Urinary bladder (tissue), 4 donors: ENCODE results near the gene RPS6KL1. TPM values are rescaled to one million over a fixed set of nuclear protein-coding genes. Genes with fewer than 3 reads are reported as not detected.

ENCODE experiments used
- DNase-seq: peaks from one replicate; pipeline ENCODE4 v3.0.0-alpha.2; 2015; ENCODE audit errors: extremely low spot score
- H3K27ac ChIP-seq: one replicate; pipeline ENCODE4 v1.5.1; 2013; ENCODE audit warnings: low read depth, mild to moderate bottlenecking, moderate library complexity
- H3K36me3 ChIP-seq: one replicate; pipeline ENCODE4 v1.6.1; 2013; ENCODE audit warnings: mild to moderate bottlenecking, moderate library complexity; ENCODE audit not compliant: insufficient read depth
- H3K4me1 ChIP-seq: one replicate; pipeline ENCODE4 v1.6.1; 2013; ENCODE audit warnings: mild to moderate bottlenecking, moderate library complexity; ENCODE audit not compliant: insufficient read depth
- H3K4me3 ChIP-seq: one replicate; pipeline ENCODE4 v1.5.1; 2013; ENCODE audit warnings: low read depth, low read length
- WGBS: extraction: QIAGEN DNeasy Blood & Tissue Kit; methylation state at CpG from one replicate; pipeline ENCODE4 v1.1.7; 2013; 5-methylcytosine and 5-hydroxymethylcytosine counted together
- polyA plus RNA-seq: library from polyadenylated mRNA; stranded (reverse); fragments of 200-250 nt; gene quantifications from one replicate; pipeline ENCODE4 v1.2.3, GENCODE V29; 2013
- total RNA-seq: library from RNA; depleted of rRNA; stranded (reverse); fragments of >200 nt; gene quantifications from one replicate; pipeline ENCODE4 v1.2.3, GENCODE V29; 2014
- donor health status: healthy with polysubstance abuse.
- donor health status: healthy.

RPS6KL1 gene
- total and polyA plus RNA-seq, 2 donors: 2.4 to 3.7 TPM

DNA sequence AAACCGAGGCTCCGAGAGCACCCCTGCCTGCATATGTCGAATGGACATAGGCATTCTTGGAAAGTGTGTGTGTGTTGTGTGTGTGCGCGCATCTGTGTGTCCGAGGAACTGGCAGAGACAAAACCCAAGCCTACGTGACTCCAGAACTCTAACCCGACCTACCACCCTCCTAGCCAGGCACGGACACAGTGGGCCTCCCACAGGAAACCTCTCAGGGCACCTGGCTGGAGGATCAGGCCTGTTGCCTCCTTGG lies 32.9 kb upstream of the RPS6KL1 start:
- no peak overlapping the region for H3K27ac ChIP-seq

DNA sequence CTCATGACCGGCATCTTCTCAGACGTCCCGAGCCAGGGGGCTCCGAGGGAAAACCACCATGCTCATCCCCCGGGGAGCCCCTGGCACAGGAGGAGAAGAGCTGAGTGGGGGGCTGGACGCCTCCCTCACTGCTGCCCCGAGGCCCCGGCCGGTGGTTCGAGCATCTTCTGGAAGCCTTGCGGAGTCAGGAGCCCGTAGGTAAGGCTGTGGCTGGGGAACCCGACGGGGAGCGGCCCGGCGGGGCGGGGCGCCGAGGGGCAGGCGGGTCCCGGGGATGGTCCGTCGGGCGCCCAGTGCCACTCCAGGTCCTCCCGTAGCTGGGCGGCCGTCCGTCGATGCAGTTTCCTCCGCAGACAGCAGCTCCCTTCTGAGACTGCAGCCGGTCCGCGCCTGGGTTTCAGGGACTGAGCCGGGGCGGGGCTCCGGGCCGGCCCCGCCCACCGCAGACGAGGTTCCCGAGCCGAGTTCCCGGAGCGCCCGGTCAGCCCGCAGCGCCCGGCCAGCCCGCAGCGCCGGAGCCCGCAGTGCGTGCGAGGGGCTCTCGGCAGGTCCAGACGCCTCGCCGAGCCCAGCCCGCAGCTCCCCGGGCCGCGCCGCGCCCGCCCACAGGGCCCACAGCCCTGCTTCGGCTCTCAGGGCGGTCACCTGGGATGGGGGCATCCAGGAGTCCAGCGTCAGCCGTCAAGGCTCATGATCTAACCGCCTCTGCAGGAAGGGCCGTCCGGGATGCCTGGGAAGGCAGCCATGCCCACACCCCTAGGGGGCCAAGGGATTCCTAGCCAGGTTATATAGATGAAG lies 32.4 kb upstream of the RPS6KL1 start, which contains the start of gene PGF:
Gene PGF, minus strand, starts transcription at position 369 of the 798 bp plus-strand sequence. Its CDS starts 355 bp downstream, at position 14.
- Histone ChIP-seq H3K36me3 (no peaks in the 10 kb centered on the region), H3K4me1 (no peaks in the 10 kb centered on the region), H3K4me3 (peak within 1 kb of the TSS; percentile 55), H3K27ac (no peak within 1 kb of the TSS)
- DNase-seq: no peak
- 2% methylated on average over 73 of the region's 73 CpGs for WGBS

More for the DNA sequence above, 32.9 kb upstream of the RPS6KL1 start:
- H3K4me1 ChIP-seq: no peaks in the 10 kb centered on the region
- DNase-seq: no peak
- H3K36me3 ChIP-seq: no peaks in the 10 kb centered on the region
- no peak overlapping the region for H3K4me3 ChIP-seq
- 77% methylated on average over 9 of the region's 9 CpGs for WGBS

DNA sequence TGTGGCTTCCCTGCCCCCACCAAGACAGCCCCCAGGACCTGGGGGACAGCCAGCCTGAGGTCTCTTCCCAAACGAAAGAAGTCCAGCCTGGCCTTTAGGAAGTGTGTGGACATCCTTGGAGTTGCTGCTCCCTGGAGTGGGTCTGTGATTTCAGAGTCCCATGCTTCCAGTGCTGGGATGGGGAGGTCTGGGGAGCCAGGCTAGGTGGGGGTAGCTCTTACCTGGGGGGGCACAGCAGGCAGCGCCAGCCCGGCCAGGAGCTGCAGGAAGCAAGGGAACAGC lies 31.8 kb upstream of the RPS6KL1 start:
- 11% methylated on average over 3 of the region's 3 CpGs for WGBS
- Histone ChIP-seq H3K4me3 (peak overlapping the region; percentile 55), H3K4me1 (no peaks in the 10 kb centered on the region), H3K27ac (no peak overlapping the region), H3K36me3 (no peaks in the 10 kb centered on the region)
- no peak for DNase-seq

DNA sequence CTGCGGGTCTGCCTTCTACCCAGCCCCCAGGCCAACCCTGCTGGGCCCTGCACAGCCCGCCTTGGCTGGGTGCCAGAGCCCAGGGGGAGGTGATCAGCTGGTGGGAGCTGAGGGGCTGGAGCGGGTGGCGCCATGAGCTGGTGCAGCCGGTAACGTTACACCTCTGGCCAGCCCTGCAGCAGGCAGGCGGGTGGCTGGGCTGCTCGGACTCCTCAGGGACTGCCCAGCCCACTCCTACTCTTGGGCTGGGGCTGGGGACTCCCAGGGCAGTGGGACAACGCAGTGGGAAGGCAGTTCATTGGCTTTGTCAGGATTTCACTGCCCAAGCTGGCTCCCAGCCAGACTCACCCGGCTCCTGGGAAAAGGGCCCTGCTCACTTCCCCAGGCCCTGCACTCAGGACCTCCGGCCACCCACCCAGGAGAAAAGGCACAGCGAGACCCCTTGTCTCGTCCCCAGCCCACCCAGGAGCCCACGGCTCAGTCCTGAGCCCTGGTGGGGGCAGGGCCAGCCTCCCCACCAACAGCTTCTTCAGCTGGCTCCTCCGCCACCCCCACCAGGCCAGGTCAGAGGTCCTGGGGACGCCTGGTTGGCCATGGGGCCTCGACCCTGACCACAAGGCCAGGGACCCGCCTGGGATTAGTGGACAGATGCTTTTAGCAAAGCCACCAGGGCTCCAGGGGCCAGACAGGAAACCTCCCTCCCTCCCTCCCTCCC lies 31.3 kb upstream of the RPS6KL1 start:
- WGBS: 40% methylated on average over 18 of the region's 18 CpGs
- peak overlapping the region; percentile 55 for H3K4me3 ChIP-seq
- no peak overlapping the region for H3K27ac ChIP-seq
- DNase-seq: no peak
- no peaks in the 10 kb centered on the region for H3K4me1 ChIP-seq
- H3K36me3 ChIP-seq: no peaks in the 10 kb centered on the region

DNA sequence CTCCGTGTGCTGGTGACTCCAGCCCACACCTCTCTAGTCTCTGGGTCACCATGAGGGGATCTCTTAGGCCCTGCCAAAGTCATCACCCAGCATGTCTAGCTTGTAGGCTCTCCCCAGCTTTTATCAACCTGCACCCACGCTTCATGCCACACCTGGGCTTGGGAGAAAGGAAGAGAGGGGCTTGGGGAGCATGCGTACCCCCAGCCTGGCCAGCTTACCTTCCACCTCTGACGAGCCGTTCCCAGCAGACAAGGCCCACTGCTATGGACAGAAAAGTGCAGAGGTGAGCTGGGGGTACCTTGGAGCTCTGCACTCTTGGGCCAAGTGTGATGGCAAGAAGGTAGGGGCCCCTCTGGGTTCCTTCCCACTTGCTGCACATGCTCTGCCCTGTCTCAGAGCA lies 30.6 kb upstream of the RPS6KL1 start:
- no peak for DNase-seq
- Histone ChIP-seq H3K4me3 (peak overlapping the region; percentile 55), H3K36me3 (no peaks in the 10 kb centered on the region), H3K4me1 (no peaks in the 10 kb centered on the region), H3K27ac (no peak overlapping the region)
- WGBS: 81% methylated on average over 5 of the region's 5 CpGs

DNA sequence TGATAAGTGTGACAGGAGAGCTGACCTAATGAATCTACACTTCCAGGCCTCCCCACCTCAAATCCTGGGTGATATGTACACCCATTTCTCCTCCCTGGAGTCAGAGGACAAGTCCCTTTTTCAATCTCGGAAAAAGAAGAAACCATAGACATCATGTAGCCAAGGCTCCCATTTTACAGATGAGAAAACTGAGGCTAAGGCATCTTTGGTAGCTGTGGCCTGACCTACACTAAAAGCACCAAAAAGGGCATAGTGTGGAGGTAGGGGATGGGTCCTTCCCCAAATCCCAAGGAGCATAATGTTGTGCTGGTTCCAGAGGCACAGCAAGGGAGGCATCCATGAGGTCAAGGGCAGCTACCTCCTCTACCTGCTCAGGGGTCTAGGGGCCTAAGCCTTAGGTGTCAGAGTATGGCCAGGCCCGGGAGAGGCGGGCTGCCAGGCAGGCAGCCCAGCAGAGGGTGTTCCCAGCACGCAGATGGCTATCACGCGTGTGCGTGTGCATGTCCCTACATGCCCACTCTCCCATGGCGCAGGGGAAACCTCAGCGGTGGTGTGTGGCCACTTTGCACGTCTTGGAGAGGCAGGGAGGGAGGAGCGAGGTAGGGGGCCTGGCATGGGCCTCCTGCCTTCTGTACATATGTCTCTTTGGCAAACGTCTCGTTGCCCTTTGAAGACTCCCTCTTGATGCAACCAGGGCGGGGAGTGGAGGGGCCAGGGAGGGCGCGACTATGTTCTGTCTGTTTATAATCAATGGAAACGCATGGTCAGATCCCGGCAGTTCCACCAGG lies 29.8 kb upstream of the RPS6KL1 start:
- Histone ChIP-seq H3K4me1 (no peaks in the 10 kb centered on the region), H3K36me3 (no peaks in the 10 kb centered on the region), H3K4me3 (no peak overlapping the region), H3K27ac (no peak overlapping the region)
- no peak for DNase-seq
- WGBS: 77% methylated on average over 18 of the region's 18 CpGs

DNA sequence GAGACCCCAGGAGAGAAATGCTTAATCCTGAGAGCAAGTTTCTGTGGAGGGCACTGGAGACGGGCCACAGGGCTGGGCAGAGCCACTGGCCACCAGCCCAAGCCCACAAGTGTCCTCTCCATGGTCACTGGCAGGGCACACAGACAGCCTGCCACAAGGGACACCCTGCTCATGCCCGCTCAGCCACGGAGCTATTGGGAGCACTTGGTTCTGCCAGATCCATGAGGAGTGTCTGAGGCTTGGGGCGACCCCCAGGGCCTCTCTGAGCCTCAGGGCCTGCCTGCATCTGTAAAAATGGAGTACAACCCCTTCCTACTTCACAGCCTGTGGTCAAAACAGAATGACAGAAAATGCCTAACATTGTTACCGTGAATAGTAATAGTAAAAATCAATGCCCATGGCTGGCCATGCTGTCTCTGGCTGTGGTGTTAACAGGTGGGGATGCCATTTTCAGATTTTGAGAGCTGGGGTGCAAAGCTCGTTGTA lies 29.2 kb upstream of the RPS6KL1 start:
- WGBS: 84% methylated on average over 6 of the region's 6 CpGs
- no peak overlapping the region for H3K27ac ChIP-seq
- no peak for DNase-seq
- no peaks in the 10 kb centered on the region for H3K4me1 ChIP-seq
- H3K4me3 ChIP-seq: no peak overlapping the region
- no peaks in the 10 kb centered on the region for H3K36me3 ChIP-seq

DNA sequence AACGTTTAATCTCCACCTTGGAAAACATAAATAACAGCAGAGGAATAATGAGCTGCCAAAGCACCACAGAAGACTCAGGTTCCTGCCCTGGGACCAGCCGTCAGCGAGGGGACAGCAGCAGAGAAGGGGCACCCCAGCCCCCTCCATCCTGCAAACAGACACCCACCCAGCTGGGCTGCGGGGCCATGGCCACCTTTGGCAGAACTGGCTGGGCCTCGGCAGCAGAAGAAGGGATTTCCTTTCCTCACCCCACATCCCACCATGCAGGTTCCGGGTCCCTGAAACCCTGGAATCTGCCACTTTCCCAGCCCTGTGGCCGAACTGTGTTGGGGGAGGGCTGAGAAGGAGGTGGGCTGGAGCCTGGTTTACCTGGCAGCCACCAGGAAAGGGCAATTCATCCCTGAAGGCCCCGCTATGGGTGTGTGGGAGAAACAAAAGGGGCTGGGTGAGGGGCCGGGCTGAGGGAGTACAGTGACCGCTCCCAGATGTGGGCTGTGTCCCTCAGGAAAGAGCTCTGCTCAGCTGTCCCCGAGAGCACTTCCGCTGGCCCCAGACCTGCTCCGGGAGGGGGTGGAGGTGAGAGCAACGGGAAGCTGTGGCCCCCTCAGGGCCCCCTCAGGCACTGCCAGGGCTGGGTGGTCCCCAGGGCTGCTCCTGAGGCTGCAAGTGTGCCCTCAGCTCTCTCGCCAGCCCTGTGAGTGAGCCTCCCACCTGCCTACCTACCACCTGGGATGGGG lies 28.6 kb upstream of the RPS6KL1 start:
- no peaks in the 10 kb centered on the region for H3K4me1 ChIP-seq
- no peak for DNase-seq
- 67% methylated on average over 15 of the region's 15 CpGs for WGBS
- no peak overlapping the region for H3K27ac ChIP-seq
- H3K4me3 ChIP-seq: no peak overlapping the region
- no peaks in the 10 kb centered on the region for H3K36me3 ChIP-seq

DNA sequence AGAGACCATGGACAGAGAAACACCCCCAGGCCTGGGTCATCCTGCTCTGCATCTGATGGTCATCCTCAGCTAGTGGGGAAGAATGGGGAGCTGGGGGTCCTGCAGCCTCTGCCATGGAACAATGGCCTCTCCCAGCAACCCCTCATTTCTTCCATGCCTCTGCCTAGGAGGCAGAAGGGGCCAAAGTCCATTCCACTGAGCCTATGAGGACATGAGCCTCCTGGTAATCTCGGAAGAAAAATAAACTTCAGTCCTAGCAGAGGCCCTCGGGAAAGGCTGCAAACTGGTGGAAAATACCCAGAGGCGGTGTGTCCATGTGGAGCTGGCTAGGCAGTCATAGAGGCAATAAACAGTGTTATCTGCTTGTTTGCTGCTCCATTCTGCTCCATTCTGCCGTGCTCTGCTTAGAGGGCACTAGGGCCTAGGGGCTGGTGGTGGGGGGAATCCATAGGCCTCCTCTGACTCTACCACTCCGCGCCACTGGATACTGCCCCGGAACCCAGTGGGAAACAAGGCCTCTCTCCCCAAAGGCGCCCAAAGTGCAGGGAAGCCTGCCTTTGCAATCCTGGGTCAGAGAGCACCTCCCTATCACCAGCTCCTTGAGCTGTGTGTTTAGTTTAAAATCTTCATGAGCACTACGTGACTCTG lies 27.9 kb upstream of the RPS6KL1 start:
- Histone ChIP-seq H3K27ac (no peak overlapping the region), H3K4me3 (no peak overlapping the region), H3K36me3 (no peaks in the 10 kb centered on the region), H3K4me1 (no peaks in the 10 kb centered on the region)
- 60% methylated on average over 9 of the region's 9 CpGs for whole genome bisulfite sequencing
- DNase-seq: no peak

DNA sequence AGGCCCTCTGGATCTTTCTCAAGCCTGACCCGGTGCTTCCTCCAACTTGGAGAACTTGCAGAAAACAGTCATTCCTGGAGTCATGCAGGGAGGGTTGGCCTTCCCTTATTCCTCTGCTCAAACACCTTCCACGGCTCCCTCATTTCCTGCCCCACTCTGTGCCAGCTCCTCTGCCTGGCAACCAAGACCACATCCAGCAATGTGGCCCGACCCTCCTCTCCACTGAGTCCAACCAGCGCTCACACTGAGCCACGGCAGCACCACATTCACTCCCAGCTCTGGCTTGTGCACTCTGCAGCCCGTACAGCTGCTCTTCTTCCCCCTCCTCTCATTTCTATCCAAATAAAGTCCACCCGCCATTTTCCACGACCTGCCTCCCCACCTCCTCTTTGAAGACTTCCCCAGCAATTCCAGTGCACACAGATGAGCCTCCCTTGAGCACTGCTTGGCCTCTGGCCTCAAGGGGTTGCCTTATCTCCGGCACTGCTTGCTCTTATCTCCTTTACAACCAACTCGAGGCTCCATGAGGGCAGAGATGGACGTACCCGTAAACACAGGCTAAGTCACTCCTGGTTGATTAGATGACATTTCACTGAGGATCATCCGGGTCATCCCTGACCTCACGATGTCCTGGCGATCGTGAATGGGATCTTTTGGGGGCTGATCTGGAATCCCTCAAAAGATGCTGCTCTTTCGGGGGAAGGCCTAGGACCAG lies 27.0 kb upstream of the RPS6KL1 start:
- no peaks in the 10 kb centered on the region for H3K4me1 ChIP-seq
- H3K27ac ChIP-seq: no peak overlapping the region
- WGBS: 76% methylated on average over 17 of the region's 17 CpGs
- H3K4me3 ChIP-seq: no peak overlapping the region
- no peak for DNase-seq
- H3K36me3 ChIP-seq: no peaks in the 10 kb centered on the region

DNA sequence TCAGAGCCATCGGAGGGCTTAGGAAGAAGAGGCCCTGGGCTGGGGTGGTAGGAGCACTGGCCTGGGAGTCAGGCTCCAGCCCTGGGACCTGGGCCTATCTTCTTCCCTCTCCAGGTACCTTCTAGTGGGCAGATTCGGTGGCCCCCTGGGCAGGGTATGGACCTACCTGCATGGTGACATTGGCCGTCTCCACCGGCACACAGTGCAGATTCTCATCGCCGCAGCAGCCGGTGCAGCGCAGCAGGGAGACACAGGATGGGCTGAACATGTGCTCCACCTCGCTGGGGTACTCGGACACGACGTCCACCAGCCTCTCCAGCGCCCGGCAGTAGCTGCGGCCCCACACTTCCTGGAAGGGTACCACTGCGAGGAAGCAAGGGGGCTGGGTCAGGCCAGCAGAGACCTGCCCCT lies 26.1 kb upstream of the RPS6KL1 start:
- WGBS: 86% methylated on average over 16 of the region's 16 CpGs
- Histone ChIP-seq H3K4me3 (no peak overlapping the region), H3K27ac (no peak overlapping the region), H3K36me3 (no peaks in the 10 kb centered on the region), H3K4me1 (no peaks in the 10 kb centered on the region)
- DNase-seq: no peak

DNA sequence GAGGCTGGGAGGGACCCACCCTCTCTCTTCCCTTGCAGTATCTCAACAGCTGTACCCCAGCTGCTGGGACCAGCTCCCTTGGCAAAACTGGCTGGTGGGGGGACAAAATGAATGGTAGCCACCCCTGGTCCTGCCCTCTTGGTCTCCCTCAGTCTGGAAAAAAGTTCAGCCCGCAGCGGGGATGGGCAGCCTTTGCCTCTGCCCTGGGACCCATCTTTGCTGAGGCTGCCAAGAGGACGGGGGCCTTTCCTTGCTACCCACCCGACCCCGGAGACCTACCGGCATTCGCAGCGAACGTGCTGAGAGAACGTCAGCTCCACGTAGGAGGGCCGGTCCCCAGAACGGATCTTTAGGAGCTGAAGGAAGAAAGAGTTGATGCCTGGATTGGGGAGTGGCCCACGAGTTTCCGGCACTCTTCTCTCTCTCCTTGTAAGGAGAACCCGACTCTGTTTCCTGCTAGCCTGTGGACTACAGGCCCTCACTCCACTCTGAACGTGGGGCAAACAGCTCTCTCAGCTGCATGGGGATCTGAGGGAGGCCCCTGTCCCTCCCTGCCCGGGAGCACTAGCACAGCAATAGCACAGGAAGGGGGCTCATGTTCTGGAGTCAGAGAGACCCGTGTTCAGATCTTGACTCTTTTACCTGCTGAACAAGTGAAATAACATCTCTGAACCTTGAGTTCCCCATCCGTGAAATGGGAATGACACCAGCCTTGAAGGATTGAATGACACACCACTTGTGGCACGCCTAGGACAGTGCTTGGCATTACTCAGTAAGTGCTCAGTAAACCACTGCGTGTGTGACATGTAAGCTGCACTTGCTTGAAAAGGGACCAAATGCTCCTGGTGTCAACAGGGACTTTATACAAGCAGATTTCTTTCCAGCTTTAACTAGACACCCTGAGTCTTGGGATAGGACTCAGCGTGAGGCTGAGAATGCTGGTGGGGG lies 25.4 kb upstream of the RPS6KL1 start:
- 52% methylated on average over 23 of the region's 23 CpGs for WGBS
- DNase-seq: no peak

More for the DNA sequence above, 25.4 kb upstream of the RPS6KL1 start:
- no peaks in the 10 kb centered on the region for H3K36me3 ChIP-seq
- H3K27ac ChIP-seq: peak overlapping the region; percentile 15
- H3K4me1 ChIP-seq: no peaks in the 10 kb centered on the region
- no peak overlapping the region for H3K4me3 ChIP-seq
